Middle frontal gyrus (tissue), 1 donor: ENCODE results near the gene FSHR.
A peak's percentile ranks its signal among the peaks of the same experiment; 100 is the strongest.

Experiments
- DNase-seq: peaks from one replicate; pipeline ENCODE4 v3.0.0-alpha.2; 2015; ENCODE audit warnings: low spot score; ENCODE audit errors: extremely low spot score

Gene FSHR

DNA sequence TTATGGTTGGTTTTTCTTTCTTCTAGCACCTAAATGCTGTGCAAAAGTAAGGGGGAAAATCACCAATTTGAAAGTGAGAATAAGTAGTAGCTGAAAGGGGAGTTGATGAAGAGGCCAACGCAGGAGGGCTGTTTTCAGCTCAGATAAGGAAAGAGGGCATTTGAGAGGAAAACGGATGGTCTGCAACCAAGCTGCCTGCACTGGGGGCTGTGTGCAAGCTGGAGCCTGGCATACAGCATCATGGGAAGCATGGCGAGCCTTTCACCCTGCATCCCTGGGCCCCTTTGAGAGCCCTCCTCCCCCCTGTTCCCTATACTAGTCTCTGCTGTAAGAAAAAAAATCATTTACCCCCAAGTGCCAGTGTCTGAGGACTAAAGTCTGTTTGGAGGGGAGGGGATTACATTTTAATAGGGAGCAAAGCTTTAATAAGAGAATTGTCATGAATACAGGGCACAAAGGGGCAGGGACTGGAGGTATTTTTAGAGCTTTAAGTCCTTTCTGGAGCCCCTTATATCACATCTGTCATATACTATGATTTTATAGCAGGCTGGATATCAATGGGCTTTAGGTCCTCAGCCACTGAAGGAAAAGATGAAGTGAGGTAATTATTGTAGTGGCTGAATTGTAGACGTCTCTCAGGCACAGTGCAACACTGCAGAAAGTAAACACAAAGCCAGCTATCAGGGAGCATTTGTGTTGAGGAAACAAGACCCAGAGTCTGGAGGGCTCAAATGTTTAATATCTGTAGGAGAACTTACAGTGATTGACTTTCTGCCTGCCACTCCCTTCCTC is 120.7 kb downstream of the FSHR start:
- DNase-seq, result no peak

DNA sequence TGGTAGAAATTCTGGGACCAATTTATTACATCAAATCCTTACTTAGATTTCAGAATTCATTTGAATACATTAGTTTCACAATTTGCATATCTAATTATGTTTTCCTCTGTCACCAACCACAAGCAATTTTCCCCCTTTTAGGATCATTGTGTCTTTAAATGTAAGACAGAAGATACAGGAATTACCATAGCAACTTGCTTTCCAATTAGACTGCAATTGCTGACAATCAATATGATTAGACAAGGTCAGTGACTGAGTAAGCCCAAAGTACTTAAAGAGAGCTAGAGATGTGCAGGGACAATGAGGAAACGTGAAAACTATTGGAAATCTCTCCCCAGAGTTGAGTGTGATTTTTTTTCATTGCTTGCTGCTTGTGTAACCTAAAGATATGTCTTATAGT is 121.4 kb downstream of the FSHR start:
- no peak for DNase-seq

DNA sequence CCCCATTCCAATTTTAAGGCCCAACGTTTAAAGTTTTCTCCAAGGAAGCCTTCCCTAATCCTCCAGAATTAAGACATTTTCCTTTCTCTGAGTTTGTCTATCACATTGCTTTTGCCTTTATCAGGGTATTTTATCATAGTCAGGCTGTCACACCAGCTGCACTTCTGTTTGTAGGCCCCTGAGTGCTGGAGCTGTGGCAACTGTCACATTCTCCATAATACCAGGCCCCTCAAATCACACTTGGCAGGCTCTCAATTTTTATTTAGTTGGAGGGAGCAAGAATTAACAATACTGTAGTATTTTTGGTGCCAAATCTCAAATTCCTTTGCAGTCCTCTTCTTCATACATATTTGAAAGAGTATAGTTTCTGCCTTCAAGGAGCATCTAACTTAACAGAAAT is 122.2 kb downstream of the FSHR start:
- no peak for DNase-seq

DNA sequence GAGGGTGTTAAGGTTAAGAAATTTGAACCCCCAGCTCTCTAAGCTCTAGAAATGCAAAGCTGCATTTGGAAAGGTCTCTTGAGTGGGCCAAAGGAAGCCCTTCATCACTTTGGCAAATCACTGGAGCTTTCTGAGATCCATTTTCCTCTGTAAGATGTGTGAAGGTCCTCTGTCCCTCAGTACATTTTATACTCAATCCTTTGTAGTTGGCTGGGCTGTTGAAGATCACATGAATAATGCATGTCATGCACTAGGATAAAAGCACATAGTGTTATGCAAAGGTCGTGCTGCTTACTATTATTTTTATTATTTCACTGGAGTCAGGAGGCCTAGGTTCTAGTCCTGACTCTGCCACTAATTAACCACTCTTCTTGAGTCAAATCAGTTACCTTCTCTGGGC is 124.9 kb downstream of the FSHR start:
- DNase-seq, result no peak

DNA sequence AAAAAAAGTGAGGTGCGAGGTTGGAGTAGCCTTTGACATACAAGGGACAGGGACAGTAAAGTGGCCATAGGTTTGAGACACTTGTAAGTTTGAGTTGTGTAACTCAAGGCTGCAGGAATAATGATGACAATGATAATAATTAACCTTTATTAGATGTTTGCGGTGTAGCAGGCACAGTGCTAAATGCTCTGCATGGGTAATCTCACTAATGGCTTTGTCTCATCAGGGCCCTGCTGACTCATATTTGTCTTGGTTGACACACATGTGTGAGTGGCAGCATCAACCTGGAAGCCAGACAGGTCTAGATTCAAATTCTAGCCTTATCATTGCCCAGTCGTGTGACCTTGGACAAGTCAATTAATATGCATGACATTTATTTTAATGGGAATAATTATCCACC is 126.2 kb downstream of the FSHR start:
- DNase-seq, result no peak

DNA sequence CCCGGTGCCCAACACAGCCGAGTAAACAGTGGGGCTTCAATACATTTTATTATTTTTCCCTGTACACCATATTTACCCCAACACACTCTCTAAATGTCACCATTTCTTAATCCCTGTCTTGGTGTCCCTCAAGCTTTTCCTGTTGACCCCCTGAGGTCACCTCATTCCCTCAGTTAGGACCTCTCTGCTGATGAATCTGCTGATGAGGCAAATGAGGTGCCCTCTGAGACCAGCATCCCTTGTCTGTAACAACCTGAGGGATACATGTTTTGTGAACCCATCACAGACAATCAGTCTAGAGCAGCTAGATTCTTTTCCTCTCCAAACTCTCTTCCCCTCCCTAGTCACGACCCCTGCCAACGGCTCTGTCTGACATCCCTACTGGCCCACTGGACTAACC is 127.6 kb downstream of the FSHR start:
- no peak for DNase-seq

DNA sequence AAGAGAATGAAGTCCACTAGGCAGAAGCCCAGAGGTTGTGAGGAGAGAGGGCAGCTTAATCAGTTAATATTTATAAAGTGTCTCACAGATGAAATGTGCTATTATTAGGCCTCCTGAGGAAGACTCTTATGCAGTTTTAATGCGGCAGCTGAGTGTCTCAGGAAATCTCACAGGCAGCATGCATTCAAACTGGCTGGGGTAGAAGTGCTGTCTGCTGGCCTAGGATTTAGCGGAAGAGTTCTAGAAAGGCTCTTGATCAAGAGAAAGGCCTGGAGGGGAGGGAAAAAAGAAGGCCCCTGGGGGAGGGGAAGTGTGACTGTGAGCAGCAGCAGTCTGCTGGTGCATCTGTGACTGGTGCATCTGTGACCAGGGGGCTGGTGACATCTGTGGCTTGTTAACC is 133.0 kb downstream of the FSHR start:
- DNase-seq, result no peak

DNA sequence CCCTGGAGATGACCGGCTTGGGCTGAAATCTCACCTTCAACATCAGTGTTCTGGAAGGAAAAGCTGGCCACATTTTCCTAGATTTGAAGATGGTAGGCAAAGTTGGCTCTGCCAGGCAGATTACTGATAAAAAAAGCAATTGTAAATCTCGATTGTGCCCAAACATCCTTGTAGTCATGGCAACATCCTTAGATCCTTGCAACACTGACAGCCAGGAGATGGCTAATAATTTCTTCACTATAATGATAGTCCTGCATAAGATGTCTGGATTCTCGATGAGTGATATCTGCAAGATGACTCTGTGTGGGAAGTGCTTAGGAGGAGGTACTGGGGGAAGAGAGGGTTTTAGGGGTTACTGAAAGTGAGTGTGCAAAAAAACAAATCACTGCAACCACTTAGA is 149.1 kb downstream of the FSHR start:
- no peak for DNase-seq

DNA sequence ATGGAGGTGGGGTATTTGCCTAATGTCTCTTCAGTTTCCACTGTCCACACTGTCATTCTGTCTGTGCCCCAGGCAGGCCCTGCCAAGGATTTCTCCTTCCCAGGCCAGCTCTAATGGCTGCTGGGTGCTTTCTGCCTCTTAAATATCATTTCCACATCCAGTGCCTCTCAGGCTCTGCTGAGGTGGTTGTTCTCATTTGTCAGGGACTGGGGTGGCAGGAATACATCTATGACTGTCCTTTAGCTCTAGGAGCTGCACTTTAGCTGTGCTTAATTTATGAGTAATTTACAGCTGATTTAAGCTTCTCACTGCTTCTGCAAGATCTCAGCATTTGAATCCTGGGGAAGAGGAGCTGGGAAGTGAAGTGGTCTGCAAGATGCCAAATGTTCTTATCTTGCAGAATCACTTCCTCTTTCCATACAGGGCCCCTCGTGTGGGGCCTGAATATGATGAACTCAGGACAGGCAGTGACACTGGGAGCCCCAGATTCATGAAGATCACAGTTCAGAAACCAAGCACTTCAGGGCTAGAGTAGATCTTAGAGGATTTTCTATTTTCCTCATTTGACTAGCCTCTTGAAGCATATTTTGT is 150.2 kb downstream of the FSHR start:
- DNase-seq, result no peak

DNA sequence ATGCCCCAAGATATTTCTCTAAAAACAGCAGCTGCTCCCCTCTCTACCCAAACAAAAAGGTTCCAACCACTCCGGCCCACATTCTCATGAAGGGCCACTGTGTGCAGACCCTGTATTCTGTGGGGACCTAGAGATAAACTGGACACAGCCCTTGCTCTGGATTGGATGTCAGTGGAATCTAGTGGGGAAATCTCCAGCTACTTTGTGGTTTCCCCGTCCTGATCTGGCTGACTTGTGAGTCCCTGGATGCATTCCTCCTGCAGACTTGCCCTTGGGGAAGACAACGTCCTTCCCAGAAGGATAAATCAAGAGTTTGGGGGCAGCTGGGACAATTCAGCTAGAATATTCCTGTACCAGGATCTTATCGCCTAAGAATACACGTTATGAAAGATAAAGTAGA is 151.1 kb downstream of the FSHR start:
- DNase-seq, result no peak

DNA sequence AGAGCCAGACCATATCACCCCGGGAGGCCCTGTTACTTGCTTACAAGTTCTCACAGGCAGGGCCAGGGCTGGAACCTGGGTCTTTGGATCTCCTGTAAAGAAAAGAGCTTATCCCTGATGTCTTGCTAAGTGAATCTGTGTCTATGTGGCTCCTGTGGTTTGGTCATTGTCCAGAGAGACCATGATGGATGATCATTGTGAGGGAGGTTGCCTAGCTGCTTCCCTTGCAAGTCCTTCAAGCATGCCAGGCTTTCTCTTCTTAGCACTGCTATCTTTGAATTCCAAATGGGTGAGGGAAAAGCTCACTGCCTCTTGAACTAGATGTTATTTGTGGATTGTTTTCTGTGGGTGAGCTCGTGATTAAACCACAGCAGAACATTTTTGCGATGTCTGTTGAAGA is 151.6 kb downstream of the FSHR start:
- DNase-seq, result peak; percentile 27

DNA sequence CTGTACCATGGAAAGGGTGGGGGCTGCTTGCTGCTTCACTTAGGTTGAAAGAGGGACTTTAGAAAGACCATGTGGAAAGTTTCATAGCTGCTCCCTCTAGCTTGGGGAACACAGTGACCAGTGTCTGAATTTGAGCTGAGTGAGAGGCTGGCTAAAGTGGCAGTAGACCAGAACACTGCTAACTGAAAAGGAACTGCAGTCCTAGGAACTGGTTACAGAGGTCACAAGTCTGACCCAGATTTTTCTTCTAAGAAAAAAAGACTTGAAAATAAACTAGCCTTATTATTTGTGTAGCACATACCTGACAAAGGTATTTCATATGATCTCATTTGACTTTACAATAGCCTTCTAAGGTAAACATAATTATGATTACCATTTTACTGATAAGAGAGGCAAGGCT is 153.6 kb downstream of the FSHR start:
- no peak for DNase-seq

DNA sequence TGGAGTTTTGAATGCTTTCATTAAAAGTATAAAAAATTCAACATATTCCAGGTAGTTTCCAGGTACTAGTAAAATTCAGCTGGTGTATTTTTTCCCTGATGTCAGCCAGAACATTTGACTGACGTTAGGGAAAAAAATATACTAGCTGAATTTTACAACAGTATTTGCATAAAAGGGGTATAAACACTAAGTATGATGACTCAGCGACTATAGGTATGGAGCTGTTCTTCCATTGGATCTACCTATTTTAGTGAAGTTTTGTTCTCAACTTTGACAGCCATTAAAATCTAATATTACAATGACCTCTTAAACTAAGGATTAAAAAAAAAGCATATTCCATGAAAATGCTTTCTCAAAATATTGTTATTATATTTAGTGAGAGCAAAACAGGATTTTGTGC is 155.9 kb downstream of the FSHR start:
- DNase-seq, result no peak

DNA sequence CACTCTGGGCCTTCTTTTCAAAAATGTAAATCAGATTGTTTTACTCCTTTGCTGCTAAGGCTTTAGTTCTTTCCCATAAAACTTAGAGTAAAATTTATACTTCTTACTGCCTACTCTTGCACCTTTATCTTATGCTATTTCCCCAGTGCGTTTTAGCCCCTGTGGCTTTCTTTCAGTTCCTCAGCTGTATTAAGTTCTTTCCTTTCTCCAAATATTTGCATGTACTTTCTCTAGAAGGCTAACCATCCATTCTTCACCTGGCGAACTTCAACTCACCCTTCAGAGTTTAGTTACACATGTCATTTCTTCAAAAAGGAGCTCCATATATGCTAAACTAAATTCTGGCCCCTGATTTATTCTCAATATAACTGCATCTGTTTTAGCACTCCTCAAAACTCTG is 160.7 kb downstream of the FSHR start:
- no peak for DNase-seq

DNA sequence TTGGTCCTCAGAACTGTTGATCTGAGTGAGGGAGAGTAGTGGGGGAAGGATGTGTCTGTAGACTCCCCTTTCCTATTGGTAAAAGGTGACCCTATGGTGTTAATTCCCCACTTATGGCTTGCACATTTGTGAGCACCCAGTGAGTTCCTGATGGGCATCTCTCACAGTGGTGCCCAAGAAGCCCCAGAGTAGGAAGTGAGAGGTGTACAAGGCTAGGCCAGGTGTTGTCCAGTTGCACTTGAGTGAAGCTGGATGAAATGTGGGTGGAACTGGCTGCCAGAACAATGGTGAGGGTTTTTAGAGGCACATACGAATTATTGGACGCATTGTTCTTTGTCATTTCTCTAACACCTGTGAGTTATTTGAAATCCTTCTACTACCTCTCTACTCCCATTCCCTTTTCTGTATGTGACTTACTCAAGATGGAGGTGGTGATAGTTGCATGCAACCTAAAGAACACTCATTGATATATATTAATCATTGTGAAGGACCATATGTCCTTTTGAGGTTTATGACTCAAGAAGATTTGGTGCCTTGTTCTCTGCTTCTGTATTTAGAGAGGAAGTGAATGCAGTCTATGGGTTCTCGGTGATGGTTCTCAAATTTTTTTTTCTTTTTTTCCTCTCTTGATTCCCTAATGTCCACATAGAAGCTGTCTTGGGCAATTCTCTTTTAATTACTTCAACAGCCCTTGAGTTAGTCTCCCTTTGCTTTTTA is 162.7 kb downstream of the FSHR start:
- DNase-seq, result no peak

DNA sequence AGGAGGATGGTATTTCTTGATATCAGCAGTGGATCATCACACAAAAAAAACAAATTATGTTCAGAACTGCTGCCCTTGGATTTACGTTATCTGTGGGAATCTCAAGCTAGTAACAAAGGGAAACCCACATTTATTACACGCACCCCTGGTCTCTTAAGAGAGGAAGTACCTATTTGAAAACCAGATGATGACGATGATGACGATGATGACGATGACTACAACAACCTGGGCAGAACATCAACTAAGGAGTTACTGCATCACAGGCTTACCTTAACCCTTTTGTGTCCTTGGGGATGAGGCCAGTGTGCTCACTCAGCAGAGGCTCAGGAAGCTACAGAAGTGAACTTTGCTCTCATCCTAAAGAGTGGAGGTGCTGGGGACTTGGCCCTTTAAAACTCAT is 169.4 kb downstream of the FSHR start:
- no peak for DNase-seq

DNA sequence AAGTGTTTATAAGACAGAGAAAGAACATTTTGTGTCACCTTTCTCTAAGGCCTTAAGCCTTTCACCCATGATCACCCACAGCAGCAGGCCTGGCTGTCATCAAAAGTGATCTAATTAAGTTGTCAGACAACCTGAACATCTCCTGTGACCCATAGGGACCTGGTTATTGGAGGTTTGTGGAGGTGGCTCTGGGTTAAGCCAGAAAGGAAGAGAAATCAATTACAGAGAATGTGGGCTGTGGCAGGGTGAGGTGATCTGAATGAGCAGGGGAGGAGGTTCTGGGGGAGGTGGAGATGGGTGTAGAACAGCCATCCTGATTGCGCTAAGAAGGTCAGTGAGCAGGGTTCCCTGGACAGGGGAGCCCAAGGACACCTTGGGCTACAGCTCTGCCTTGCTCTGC is 170.8 kb downstream of the FSHR start:
- DNase-seq, result no peak

DNA sequence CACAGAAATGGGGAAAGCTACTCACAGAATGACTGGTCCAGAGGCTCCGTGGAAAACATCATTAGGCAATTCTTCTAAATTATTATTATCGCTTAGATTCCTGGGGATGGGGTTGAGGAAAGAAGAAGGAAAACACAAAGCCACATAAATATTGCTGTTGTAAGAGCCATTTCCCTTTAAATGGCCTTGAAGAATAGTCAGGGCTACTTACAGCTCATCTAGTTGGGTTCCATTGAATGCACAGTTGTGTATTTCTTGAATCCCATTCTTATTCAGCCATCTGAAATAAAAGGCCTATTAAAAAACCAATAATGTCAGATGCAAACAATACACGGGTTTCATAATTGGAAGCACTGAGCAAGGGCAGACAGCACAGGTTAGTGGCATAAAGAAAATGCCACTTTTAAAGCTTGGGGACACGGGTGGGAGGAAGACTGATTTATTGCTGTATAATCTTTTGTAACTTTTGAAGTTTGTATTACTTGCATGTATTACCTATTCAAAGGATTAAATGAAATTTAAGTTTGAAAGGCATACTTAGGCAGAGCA is 171.4 kb downstream of the FSHR start:
- DNase-seq, result no peak

DNA sequence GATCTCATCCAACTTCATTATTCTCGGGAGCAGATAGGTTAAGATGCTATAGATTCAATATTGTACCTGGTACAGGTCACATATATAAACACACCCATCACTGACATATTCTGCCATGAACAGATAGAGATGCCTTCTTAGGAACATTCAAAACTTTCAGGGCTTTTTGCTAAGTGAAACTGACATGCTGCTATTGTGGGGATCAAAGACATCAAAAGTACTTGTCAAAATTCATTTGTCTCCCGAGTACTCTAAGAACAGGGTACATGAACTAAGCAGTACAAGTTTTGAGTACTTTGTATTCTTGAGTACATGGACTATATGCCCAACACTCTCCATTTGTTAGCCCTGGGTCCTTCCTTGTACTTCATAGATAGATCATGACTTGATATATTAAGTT is 173.5 kb downstream of the FSHR start:
- DNase-seq, result no peak

DNA sequence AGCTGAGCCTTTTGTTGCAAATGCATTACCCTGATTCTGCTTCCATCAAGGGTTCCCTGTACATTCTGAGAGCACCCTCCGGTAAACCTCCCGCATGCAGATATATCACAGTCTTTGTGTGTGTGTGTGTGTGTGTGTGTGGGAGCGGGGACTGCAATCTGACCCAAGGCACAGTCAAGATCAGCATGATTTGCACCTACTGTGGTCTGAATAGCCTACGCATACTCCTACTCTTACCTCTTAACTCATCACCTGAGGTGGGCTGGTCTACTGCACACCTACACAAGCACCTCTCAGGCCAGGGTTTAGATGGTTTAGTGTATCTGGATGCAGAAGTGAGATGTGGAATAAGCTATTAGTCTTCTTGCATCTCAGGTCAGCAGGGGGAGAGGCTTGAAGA is 174.6 kb downstream of the FSHR start:
- no peak for DNase-seq

DNA sequence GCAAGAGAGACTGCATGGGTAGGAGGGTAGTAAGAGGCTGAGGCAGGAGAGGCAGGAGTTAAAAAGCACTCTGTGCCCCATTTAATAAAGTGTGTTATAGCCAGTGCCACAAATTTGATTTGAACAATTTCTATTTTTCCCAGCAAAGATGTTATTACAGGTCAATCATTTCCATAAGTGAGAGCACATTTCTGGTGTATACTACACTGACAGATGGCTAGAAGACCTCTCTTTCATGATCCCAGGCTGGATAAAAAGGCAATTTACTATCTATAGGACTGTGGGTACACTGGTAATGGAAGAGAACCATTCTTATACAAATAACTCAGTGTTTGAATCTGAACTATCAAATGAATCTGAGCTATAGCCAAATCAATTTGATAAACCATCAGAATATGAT is 176.2 kb downstream of the FSHR start:
- no peak for DNase-seq

DNA sequence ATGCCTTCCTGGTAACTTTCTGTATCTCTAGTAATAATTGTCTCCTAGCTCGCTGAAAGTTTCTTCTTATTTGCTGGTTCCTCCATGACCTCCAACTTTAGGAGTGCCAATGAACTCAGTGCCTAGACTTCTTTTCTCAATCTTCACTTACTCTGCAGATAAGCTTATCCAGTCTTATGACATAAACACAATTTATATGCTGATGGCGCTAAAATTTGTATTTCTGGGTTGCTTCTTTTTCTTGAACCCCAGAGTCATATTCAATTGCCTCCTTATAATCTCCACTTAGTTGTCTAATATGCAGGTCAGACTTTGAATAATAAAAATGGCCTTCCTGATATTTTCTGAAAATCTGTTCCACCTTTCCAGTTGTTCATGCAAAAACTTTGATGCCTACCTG is 182.5 kb downstream of the FSHR start:
- DNase-seq, result no peak

DNA sequence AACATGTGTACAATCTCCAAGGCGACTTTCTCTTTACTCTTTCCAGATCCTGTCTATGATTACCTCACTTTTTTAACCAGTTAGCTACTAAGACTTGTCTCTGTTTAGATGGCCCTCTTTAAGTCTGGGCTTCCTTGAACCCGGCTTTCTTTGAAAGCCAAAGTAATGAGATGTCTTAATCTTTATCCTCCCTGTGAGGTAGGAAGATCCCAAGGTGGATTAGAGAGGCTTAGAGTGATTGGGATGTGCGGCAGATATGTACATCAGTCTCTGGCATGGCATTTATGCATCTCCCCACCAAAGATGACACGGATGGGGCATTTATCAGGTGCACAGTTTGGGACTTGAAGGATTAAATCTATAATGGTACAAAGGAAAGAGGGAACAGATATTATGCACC is 186.3 kb downstream of the FSHR start:
- no peak for DNase-seq
